IMR-90 (cell line): ENCODE measurements around the gene P3R3URF. TPM values are rescaled to one million over a fixed set of nuclear protein-coding genes. Genes with fewer than 3 reads are reported as not detected.
A peak's percentile ranks its signal among the peaks of the same experiment; 100 is the strongest.

Source experiments
- ATAC-seq: fragments of 200-7000 bp; cut with Tn5 transposase; 2 replicates; pipeline ENCODE4 v1.9.1; 2020; ENCODE audit warnings: low read depth, mild to moderate bottlenecking, moderate library complexity
- BruUV-seq: library from RNA; stranded (reverse); fragments of 400-500 nt; replicated peaks from 2 replicates; lab custom pipeline; 2021; lab: Mats Ljungman, UMichigan
- CTCF ChIA-PET: fragments of 300-600 bp; formaldehyde crosslinking; extraction: SDS; loops from one replicate; lab custom pipeline; 2021; ENCODE audit warnings: antibody characterized with exemption; lab: Yijun Ruan, JAX
- POLR2A ChIA-PET: fragments of 300-600 bp; sonication (Branson Sonifier 250); formaldehyde crosslinking; loops from one replicate; lab custom pipeline; 2022; ENCODE audit warnings: antibody characterized with exemption; ENCODE audit not compliant: unreplicated experiment; lab: Charles Lee
- DNase-seq: peaks from one replicate; pipeline ENCODE4 v3.0.0; 2013
- H2AFZ ChIP-seq: replicated peaks from 2 replicates; pipeline ENCODE3; 2013; ENCODE audit warnings: low read length, mild to moderate bottlenecking; ENCODE audit not compliant: poor library complexity
- H2AK5ac ChIP-seq: 2 replicates; pipeline ENCODE4 v1.6.1; 2013; ENCODE audit warnings: low read depth, low read length, inconsistent platforms
- H2AK9ac ChIP-seq: replicated peaks from 2 replicates; pipeline ENCODE3; 2013; ENCODE audit warnings: mild to moderate bottlenecking, low read depth, low read length, moderate library complexity; ENCODE audit not compliant: poor library complexity
- H2BK120ac ChIP-seq: 2 replicates; pipeline ENCODE4 v1.6.1; 2013; ENCODE audit warnings: low read depth, low read length, inconsistent platforms
- H2BK15ac ChIP-seq: 3 replicates; pipeline ENCODE4 v1.6.1; 2013; ENCODE audit warnings: low read depth, low read length, inconsistent platforms
- H2BK20ac ChIP-seq: 2 replicates; pipeline ENCODE4 v1.6.1; 2013; ENCODE audit warnings: low read depth, mild to moderate bottlenecking, inconsistent platforms, low read length, moderate library complexity
- H2BK5ac ChIP-seq: 2 replicates; pipeline ENCODE4 v1.6.1; 2013; ENCODE audit warnings: mild to moderate bottlenecking, low read depth, low read length, inconsistent platforms; ENCODE audit not compliant: poor library complexity, severe bottlenecking
- H3K14ac ChIP-seq: replicated peaks from 2 replicates; pipeline ENCODE4 v1.6.1; 2013; ENCODE audit warnings: low read depth, low read length, inconsistent platforms
- H3K18ac ChIP-seq: 2 replicates; pipeline ENCODE4 v1.6.1; 2013; ENCODE audit warnings: low read depth, low read length, control low read depth
- H3K23ac ChIP-seq: 2 replicates; pipeline ENCODE4 v1.6.1; 2013; ENCODE audit warnings: low read depth, low read length, inconsistent platforms
- H3K27ac ChIP-seq: 2 replicates; pipeline ENCODE4 v1.5.1; 2013; ENCODE audit warnings: mild to moderate bottlenecking, control low read depth, low read length; ENCODE audit not compliant: insufficient read depth
- H3K27me3 ChIP-seq: 2 replicates; pipeline ENCODE4 v1.6.1; 2013; ENCODE audit warnings: low read length; ENCODE audit not compliant: control insufficient read depth, insufficient read depth
- H3K36me3 ChIP-seq: 2 replicates; pipeline ENCODE4 v1.6.1; 2013; ENCODE audit warnings: low read length, mixed read lengths; ENCODE audit not compliant: control insufficient read depth, insufficient read depth
- H3K4ac ChIP-seq: 2 replicates; pipeline ENCODE4 v1.6.1; 2013; ENCODE audit warnings: low read depth, low read length, inconsistent platforms
- H3K4me1 ChIP-seq: 2 replicates; pipeline ENCODE4 v1.6.1; 2013; ENCODE audit warnings: low read length, mixed read lengths; ENCODE audit not compliant: control insufficient read depth, insufficient read depth
- H3K4me2 ChIP-seq: 2 replicates; pipeline ENCODE4 v1.6.1; 2013; ENCODE audit warnings: low read depth, mild to moderate bottlenecking, control low read depth, low read length, moderate library complexity
- H3K4me3 ChIP-seq: 2 replicates; pipeline ENCODE4 v1.5.1; 2013; ENCODE audit warnings: low read depth, mild to moderate bottlenecking, control low read depth, low read length, moderate library complexity; ENCODE audit not compliant: insufficient read depth
- H3K56ac ChIP-seq: 2 replicates; pipeline ENCODE4 v1.6.1; 2013; ENCODE audit warnings: low read length, inconsistent platforms; ENCODE audit not compliant: insufficient read depth; ENCODE audit errors: extremely low read depth
- H3K79me1 ChIP-seq, 2 experiments: 2 replicates each; pipeline ENCODE4 v1.6.1; 2013; ENCODE audit warnings: low read length in 2 of 2, inconsistent platforms in 1 of 2, low read depth in 1 of 2
- H3K9ac ChIP-seq: 2 replicates; pipeline ENCODE4 v1.6.1; 2013; ENCODE audit warnings: low read depth, low read length, control low read depth
- H3K9me1 ChIP-seq: 2 replicates; pipeline ENCODE4 v1.6.1; 2013; ENCODE audit warnings: low read length, inconsistent platforms; ENCODE audit not compliant: insufficient read depth
- H3K9me3 ChIP-seq: 2 replicates; pipeline ENCODE4 v1.6.1; 2013; ENCODE audit warnings: low read length; ENCODE audit not compliant: control insufficient read depth, insufficient read depth
- H4K20me1 ChIP-seq: 2 replicates; pipeline ENCODE4 v1.6.1; 2013; ENCODE audit warnings: low read length, inconsistent platforms; ENCODE audit not compliant: insufficient read depth
- H4K5ac ChIP-seq: 2 replicates; pipeline ENCODE4 v1.6.1; 2013; ENCODE audit warnings: mild to moderate bottlenecking, low read depth, low read length, control low read depth
- H4K8ac ChIP-seq, 2 experiments: 2 replicates each; pipeline ENCODE4 v1.6.1; 2013; ENCODE audit warnings: low read depth in 2 of 2, low read length in 2 of 2, control low read depth in 1 of 2, inconsistent platforms in 1 of 2
- H4K91ac ChIP-seq: 2 replicates; pipeline ENCODE4 v1.6.1; 2013; ENCODE audit warnings: low read depth, low read length, inconsistent platforms; ENCODE audit not compliant: insufficient read depth
- CEBPB ChIP-seq: IDR thresholded peaks from 2 replicates; pipeline ENCODE4 v1.6.1; 2012; ENCODE audit warnings: low read depth, low read length, improper control_type of control experiment
- USF2 ChIP-seq: fragments of 150-350 bp; IDR thresholded peaks from 2 replicates; pipeline ENCODE4 v1.6.1; 2017; ENCODE audit warnings: mild to moderate bottlenecking, antibody characterized with exemption, low read length, low read depth
- WGBS, 2 experiments: methylation state at CpG; one replicate each; pipeline versions ENCODE4 v1.1.5 to v1.1.7; 2013; ENCODE audit warnings: missing lambda C conversion rate in 2 of 2; ENCODE audit not compliant: insufficient read length in 1 of 2; ENCODE audit errors: extremely low coverage in 2 of 2; 5-methylcytosine and 5-hydroxymethylcytosine counted together
- dilution Hi-C: fragments of 300-500 bp; cut with HindIII; formaldehyde crosslinking; loops from one replicate; pipeline ENCODE4 v1.14.3; 2018; ENCODE audit warnings: low sequenced_read_pairs; ENCODE audit not compliant: unreplicated experiment
- in situ Hi-C: fragments of 300-500 bp; cut with MboI; formaldehyde crosslinking; loops from 3 replicates; pipeline ENCODE4 v1.14.3; 2019; ENCODE audit warnings: low sequenced_read_pairs, inconsistent platforms, mixed read lengths
- intact Hi-C: fragments of 100-400 bp; cut with micrococcal nuclease; formaldehyde crosslinking; loops from 2 replicates; pipeline ENCODE4 v1.10.0; 2022
- polyA plus RNA-seq, 3 experiments: library from polyadenylated mRNA; depleted of rRNA; stranded (reverse); fragments of >200 nt; gene quantifications; 2 replicates each; pipeline ENCODE4 v1.2.3, GENCODE V29; 2012; ENCODE audit warnings: low replicate concordance in 1 of 3
- total RNA-seq: library from RNA; depleted of rRNA; stranded (reverse); fragments of >200 nt; gene quantifications from 2 replicates; pipeline ENCODE4 v1.2.3, GENCODE V29; 2012

Gene P3R3URF
- total and polyA plus RNA-seq, 2 of the 4 experiments (the other 2 are of a cell fraction) = not detected

GRCh38 chr1:46168477-46168876 lies 7.8 kb downstream of the P3R3URF start:
- ATAC-seq (no peak), DNase-seq (peak; percentile 30)
- POLR2A ChIA-PET = no interaction called here
- in situ Hi-C loops (no loop called here), intact Hi-C loops (no loop called here), dilution Hi-C loops (no loop called here)
- Histone ChIP-seq H3K18ac (no peak overlapping the region), H3K4me3 (no peak overlapping the region), H3K9me1 (no peaks in the 10 kb centered on the region; the same call in none of the 2 replicates), H3K36me3 (no peaks in the 10 kb centered on the region), H2AFZ (no peak overlapping the region), H3K4me1 (peaks cover 2% of the 10 kb centered on the region; the same call in 1 of the 2 replicates), H3K14ac (no peak overlapping the region), H3K4ac (no peak overlapping the region), H4K5ac (no peak overlapping the region), H3K9ac (no peak overlapping the region), H4K91ac (no peak overlapping the region), H3K79me1 (no peaks in the 10 kb centered on the region), H3K56ac (no peak overlapping the region), H4K20me1 (no peaks in the 10 kb centered on the region), H2BK5ac (no peak overlapping the region), H3K23ac (no peak overlapping the region), H4K8ac (no peak overlapping the region), H3K4me2 (no peak overlapping the region), H2AK9ac (no peak overlapping the region), H3K27me3 (peaks cover 34% of the 10 kb centered on the region), H2BK120ac (no peak overlapping the region), H2AK5ac (no peak overlapping the region), H3K27ac (no peak overlapping the region), H2BK20ac (no peak overlapping the region), H3K9me3 (no peaks in the 10 kb centered on the region), H2BK15ac (no peak overlapping the region)
- no TSS peak for BruUV-seq
- 67% methylated on average over 1 of the region's 1 CpG; no CpG with 5 or more reads in 1 of the 2 experiments for WGBS, 2 experiments
- peak; percentile 67 for TF ChIP-seq CEBPB
- TF ChIP-seq USF2 = no peak
- CTCF ChIA-PET = interaction anchor here (0.5 kb wide), 1 partner anchor 1170 kb away, joined by 3 read pairs; no protein-coding TSS in a partner anchor
